Kidney (tissue), 14 donors: ENCODE results near the gene CCDC32. TPM values are rescaled to one million over a fixed set of nuclear protein-coding genes. Genes with fewer than 3 reads are reported as not detected.

Source experiments
- DNase-seq, 5 donors: peaks; one replicate each; pipeline ENCODE4 v3.0.0-alpha.2; 2013 to 2020
- FAIRE-seq: peaks from 2 replicates; lab custom pipeline; 2012; peaks lifted over from hg19 to GRCh38; lab: Jason Lieb, UNC
- H3K27ac ChIP-seq, 2 donors: one replicate each; pipeline ENCODE4 v1.7.0; 2013; ENCODE audit warnings: low read depth in 2 of 2, low read length in 2 of 2, inconsistent platforms in 1 of 2
- H3K27me3 ChIP-seq: one replicate; pipeline ENCODE4 v1.7.1; 2013; ENCODE audit warnings: low read length, inconsistent platforms; ENCODE audit not compliant: control insufficient read depth, insufficient read depth
- H3K36me3 ChIP-seq, 3 donors: one replicate each; pipeline versions ENCODE4 v1.7.0 to v1.7.1; 2013; ENCODE audit warnings: low read length in 3 of 3, control low read depth in 1 of 3, inconsistent platforms in 1 of 3; ENCODE audit not compliant: insufficient read depth in 3 of 3, control insufficient read depth in 2 of 3
- H3K4me1 ChIP-seq, 3 donors: one replicate each; pipeline versions ENCODE4 v1.7.0 to v1.7.1; 2013; ENCODE audit warnings: low read length in 3 of 3, inconsistent platforms in 1 of 3, low read depth in 1 of 3; ENCODE audit not compliant: control insufficient read depth in 2 of 3, insufficient read depth in 2 of 3
- H3K4me3 ChIP-seq, 3 donors: one replicate each; pipeline versions ENCODE4 v1.7.0 to v1.8.1; 2013; ENCODE audit warnings: low read length in 3 of 3, control low read depth in 1 of 3, inconsistent platforms in 1 of 3
- H3K9ac ChIP-seq, 3 donors: one replicate each; pipeline versions ENCODE4 v1.7.0 to v1.7.1; 2013; ENCODE audit warnings: low read length in 3 of 3, control low read depth in 1 of 3, inconsistent platforms in 1 of 3
- H3K9me3 ChIP-seq, 3 donors: one replicate each; pipeline versions ENCODE4 v1.7.0 to v1.7.1; 2013; ENCODE audit warnings: low read length in 3 of 3, control low read depth in 1 of 3, inconsistent platforms in 1 of 3; ENCODE audit not compliant: control insufficient read depth in 2 of 3, insufficient read depth in 1 of 3
- intact Hi-C: fragments of 100-400 bp; cut with DNase I; formaldehyde crosslinking; loops from one replicate; pipeline ENCODE4 v1.11.1; 2022
- polyA plus RNA-seq: library from polyadenylated mRNA; stranded (reverse); fragments of 350-450 nt; fragmentation: Illumina TruSeq; extraction: RNeasy Lipid Tissue Mini Kit (QIAGEN cat#74804); gene quantifications from one replicate; pipeline ENCODE4 v1.2.3, GENCODE V29; 2014; ENCODE audit warnings: low read depth, low replicate concordance; ENCODE audit not compliant: insufficient read depth
- total RNA-seq: library from RNA; stranded (reverse); fragmentation: NEBNext Ultra II Directional; extraction: Animal tissue kit (Norgen Biotek cat#: 25700); gene quantifications from one replicate; pipeline ENCODE4 v1.2.1, GENCODE V29; 2021
- TF ChIP-seq, protein P1 (sequence below): IDR thresholded peaks from 3 replicates; pipeline ENCODE4 v1.5.1; 2012; ENCODE audit warnings: mild to moderate bottlenecking, moderate library complexity, borderline replicate concordance; ENCODE audit not compliant: insufficient read depth; ENCODE audit errors: extremely low read depth
- donor health status: control.
- donor health status: control.
- donor health status: control.
- donor health status: control.
- donor health status: control.
- donor health status: DM: yes; HTN: yes; CAD: no.
- donor health status: Normal renal cell carcinoma (clear cell type).

CCDC32 gene
- total and polyA plus RNA-seq, 2 donors from 2014 or later = 34.4 to 35.9 TPM

DNA sequence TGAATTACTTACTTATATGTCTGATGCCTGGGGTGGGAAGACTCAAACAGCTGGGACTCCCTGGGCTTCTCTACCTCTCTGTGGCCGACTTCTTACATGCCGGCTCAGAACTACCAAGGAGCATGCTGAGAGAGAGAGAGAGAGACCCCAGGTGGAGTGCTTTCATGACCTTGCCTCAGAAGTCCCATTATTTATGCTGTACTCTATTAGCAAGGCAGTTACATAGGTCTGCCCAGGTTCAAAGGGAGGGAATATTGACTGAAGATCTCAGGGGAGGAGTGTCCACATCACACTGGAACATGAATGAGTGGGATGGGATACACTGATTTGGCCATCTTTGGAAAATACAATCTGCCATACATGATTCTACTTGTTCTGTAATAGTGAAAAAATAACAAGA, 16.2 kb downstream of the CCDC32 start:
- intact Hi-C loops = no loop called here
- H3K27ac ChIP-seq = no peak overlapping the region
- FAIRE-seq (no peak), DNase-seq (no peak)
- no peak overlapping the region for H3K4me3 ChIP-seq
- TF ChIP-seq, protein P1, sequence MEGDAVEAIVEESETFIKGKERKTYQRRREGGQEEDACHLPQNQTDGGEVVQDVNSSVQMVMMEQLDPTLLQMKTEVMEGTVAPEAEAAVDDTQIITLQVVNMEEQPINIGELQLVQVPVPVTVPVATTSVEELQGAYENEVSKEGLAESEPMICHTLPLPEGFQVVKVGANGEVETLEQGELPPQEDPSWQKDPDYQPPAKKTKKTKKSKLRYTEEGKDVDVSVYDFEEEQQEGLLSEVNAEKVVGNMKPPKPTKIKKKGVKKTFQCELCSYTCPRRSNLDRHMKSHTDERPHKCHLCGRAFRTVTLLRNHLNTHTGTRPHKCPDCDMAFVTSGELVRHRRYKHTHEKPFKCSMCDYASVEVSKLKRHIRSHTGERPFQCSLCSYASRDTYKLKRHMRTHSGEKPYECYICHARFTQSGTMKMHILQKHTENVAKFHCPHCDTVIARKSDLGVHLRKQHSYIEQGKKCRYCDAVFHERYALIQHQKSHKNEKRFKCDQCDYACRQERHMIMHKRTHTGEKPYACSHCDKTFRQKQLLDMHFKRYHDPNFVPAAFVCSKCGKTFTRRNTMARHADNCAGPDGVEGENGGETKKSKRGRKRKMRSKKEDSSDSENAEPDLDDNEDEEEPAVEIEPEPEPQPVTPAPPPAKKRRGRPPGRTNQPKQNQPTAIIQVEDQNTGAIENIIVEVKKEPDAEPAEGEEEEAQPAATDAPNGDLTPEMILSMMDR = no peak
- H3K36me3 ChIP-seq = peaks cover 0 to 6% (median 3%) of the 10 kb centered on the region in 3 donors
- H3K9me3 ChIP-seq = no peaks in the 10 kb centered on the region
- no peaks in the 10 kb centered on the region for H3K27me3 ChIP-seq
- H3K9ac ChIP-seq = no peak overlapping the region
- H3K4me1 ChIP-seq = no peaks in the 10 kb centered on the region

DNA sequence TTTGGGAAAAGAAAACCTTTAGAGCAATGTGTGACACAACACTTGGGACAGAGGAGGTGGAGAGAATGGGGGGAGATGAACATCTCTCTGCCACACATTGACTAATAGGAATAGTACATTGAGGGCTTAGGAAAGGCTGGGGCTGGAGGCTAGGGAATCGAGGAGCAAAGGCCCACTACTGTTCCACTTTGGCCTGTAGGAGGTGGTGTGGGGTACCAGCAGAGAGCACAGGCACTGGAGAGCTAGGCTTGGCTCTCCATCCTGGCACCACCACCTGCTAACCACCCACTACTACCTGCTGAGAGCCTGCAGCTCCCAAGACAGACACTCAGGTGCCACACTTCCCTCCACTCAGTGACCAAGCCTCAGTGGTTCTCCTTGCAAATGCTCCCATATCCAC, 19.4 kb downstream of the CCDC32 start:
- intact Hi-C loops = no loop called here
- Histone ChIP-seq H3K4me1 (no peaks in the 10 kb centered on the region), H3K9me3 (no peaks in the 10 kb centered on the region), H3K4me3 (no peak overlapping the region), H3K36me3 (peaks cover 0 to 6% (median 0%) of the 10 kb centered on the region in 3 donors), H3K9ac (no peak overlapping the region), H3K27ac (no peak overlapping the region), H3K27me3 (no peaks in the 10 kb centered on the region)
- FAIRE-seq (no peak), DNase-seq (no peak)
- TF ChIP-seq, protein P1 = no peak

DNA sequence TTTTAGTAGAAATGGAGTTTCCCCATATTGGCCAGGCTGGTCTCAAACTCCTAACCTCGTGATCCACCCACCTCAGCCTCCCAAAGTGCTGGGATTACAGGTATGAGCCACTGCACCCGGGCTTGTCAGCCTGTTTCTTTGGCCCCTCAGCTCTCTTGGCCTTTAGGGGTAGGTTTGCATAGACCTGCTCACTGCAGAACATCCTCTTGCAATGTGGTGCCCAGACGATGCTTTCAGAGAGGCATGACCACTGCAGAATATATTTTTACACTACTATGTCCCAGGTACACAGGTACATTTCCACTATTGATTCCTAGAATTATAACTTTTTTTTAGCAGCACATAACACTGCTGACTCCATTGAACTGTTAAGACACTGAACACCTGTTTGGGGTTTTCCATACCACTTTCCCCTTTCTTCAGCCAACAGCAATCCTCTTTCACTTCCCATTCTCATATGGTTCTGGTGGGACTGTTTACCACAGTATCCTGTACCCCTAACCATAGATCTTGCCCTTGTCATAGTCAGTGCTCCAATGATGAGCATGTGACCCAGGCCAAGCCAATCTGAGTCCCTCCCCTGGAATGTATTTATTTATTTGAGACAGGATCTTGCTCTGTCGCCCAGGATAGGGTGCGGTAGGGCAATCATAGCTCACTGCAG, 21.1 kb downstream of the CCDC32 start:
- no peaks in the 10 kb centered on the region for H3K27me3 ChIP-seq
- no peaks in the 10 kb centered on the region for H3K4me1 ChIP-seq
- no peak overlapping the region for H3K9ac ChIP-seq
- no peak for DNase-seq
- no peaks in the 10 kb centered on the region for H3K9me3 ChIP-seq
- no peak overlapping the region for H3K27ac ChIP-seq
- intact Hi-C loops = no loop called here
- TF ChIP-seq, protein P1 = no peak
- H3K4me3 ChIP-seq = no peak overlapping the region
- peaks cover 0 to 6% (median 0%) of the 10 kb centered on the region in 3 donors for H3K36me3 ChIP-seq
- no peak for FAIRE-seq
